HG02763 (cell line): Measurements from ENCODE around the gene RUNX2.

Experiments
- ATAC-seq: cut with Tn5 transposase; IDR thresholded peaks from one replicate; pipeline ENCODE4 v1.9.1; 2021; ENCODE audit warnings: mild to moderate bottlenecking, moderate library complexity; ENCODE audit not compliant: unreplicated experiment

The RUNX2 gene

DNA sequence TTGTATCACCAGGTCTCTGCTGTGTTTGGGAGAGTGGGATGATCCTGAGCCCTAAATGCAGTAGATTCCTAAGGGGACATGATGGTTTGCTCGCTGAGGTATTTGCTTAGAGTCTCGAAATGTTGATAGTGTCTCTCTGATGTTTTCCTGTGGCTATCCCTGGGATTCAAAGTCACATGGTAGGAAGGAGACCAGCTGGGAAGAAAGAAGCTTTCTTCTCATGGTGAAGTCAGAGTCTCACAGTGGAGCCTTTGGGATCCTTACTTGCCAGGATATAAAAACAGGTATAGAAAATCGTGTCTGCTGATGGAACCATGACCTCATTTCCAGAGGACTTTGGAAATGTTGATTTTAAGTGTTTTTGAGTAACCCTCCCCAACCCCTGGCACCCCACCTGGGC is 308.9 kb downstream of the RUNX2 start:
- no peak for ATAC-seq

DNA sequence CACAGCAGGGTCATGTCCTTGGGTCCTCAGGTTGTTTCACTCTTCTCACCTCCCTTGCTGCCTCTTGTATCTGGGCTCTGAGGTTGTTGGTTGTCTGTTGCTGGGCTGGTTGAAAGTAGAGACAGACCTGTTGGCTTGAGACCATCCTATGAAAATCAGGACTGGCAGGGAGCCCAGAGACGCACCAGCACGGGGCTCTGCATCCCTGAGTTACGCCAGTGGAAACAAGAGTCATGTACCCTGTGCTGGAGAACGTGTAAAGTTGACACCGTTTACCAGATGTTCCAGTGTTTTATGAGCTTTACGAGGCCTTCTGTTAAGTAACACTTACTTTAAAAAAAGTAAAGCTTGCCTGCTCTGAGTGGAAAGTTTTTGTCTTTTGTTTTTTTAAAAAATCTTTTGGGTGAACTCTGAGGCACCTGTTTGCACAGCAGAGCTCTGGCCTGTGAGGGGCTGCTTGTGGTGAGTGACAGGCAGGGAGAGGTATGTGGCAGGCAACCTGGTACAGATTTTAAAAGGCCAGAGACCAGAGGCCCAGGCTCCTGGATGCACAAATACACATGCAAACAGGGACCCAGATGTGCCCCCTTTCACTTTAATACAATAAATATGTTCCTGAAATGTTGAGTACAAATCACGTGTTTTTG is 309.6 kb downstream of the RUNX2 start:
- ATAC-seq: no peak

- no peak for ATAC-seq
Observed at GRCh38 chr6:45640081-45640491, 312.0 kb downstream of the RUNX2 start.

GRCh38 chr6:45640811-45641210 is 312.7 kb downstream of the RUNX2 start:
- ATAC-seq: no peak

- ATAC-seq: no peak
Observed at GRCh38 chr6:45642331-45643125, 314.4 kb downstream of the RUNX2 start.

- ATAC-seq: no peak
Observed at GRCh38 chr6:45643126-45643525, 315.0 kb downstream of the RUNX2 start.

- no peak for ATAC-seq
Observed at GRCh38 chr6:45644720-45645119, 316.6 kb downstream of the RUNX2 start.

DNA sequence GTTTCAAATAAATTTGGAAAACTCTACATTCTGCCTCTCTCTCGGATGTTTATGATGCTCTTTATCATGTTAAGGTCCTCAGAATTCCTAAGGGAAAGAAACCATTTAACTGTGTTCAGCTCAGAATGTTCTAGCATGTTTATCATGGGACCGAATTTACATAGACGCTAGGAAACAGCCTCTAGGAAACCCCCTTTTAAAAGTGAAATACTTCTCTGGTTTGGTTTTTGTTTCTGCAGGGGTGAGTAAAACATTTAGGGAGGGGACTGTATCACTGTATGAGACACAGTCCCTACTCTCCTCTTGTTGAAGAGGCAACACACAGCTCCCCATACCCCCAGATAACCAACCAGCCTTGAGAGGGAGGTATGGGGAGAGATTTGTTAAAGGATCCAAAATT is 317.2 kb downstream of the RUNX2 start:
- no peak for ATAC-seq

DNA sequence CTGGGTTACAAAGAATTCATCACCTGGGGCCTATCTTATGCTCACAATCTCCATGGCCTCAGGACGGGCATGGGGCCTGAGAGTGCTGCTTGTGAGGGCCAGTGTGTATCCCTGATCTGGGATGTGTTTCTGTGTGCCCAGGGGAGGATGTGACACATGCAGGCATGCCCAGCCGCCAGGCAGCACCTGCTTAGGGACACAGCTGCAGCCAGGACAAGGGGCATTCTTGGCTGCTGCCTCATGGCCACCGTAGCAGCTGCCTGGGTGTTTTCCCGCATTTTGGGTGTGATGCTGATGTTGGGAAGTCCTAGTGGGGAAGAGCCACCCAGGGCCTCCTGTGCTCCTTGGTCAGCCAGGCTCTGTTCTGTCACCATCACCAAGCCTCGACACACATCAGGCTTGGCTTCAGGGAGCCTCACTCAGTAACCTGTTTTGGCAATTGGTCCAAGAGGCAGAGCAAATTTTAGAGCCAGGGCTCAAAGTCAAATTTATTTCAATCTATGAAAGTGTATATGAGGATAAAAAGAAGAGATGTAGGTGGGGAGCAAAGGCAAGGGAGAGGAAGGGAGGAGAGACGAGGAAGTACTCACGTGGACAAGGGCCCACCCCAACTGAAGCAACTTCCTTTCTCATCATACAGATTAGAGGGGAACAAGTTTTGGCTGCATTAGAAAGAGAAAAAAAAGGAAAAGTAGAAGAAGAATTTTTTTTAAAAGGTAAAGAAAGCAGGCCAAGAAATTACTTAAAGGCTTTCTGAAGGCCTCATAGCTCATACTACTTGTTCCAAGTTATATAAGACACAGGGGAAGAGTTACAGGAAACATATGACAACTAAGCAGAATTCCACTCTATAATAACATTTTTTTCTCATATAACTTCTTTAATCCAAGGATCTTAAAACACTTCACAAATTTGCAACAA is 319.5 kb downstream of the RUNX2 start:
- no peak for ATAC-seq

DNA sequence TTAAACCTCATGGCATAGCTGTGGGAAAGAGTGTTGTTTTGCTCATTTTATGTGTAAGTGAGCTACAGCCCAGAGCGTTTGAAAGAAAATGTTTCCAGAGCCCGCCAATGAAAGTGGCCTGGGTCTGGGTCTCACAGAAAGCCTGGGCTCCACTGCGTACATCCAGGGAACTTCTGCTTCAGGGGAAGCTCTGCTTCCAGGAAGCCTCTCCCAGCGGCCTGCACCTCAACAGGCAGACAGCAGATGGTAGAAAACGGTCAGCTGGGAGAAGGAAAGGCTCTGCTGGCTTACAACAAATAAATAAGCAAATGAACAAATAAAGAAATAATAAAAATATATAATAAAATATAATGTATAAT is 320.1 kb downstream of the RUNX2 start:
- no peak for ATAC-seq

- no peak for ATAC-seq
Observed at GRCh38 chr6:45650524-45651135, 322.5 kb downstream of the RUNX2 start.

- no peak for ATAC-seq
Observed at GRCh38 chr6:45651301-45651700, 323.2 kb downstream of the RUNX2 start.

- no peak for ATAC-seq
Observed at GRCh38 chr6:45652416-45652815, 324.3 kb downstream of the RUNX2 start.

DNA sequence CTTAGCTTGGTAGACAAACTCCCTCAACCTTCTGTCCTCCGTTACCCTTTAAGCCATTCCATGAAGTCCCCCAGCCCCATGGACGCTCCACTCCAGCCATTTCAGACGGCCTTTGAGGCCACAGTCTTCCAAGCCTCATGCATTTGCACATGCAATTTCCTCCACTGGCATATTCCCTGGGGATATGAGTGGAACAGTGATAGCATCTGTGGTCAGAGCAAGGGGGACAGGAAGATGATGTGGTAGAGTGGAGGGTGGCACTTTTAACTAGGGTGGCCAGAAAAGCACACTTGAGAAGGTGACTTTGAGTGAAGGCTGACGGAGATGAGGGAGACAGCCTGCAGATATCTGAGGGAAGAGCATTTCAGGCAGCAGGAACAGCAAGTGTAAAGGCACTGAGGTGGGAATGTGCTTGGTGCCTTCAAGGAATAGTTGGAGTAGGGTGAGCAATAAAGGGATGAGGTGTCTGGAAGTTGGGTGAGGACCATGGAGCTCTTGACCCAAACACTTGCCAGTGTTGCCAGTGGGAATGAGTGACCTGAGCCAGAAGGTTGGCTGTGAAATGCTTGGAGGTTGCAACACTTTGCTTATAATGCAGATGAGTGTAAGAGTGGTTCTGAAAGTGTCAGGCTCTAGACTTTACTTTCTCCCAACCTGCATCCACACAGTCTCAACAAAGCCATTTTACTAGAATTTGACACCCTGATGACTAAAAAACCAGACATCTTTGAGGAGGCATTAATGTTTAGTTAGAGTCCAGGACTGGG is 325.2 kb downstream of the RUNX2 start:
- ATAC-seq: no peak

DNA sequence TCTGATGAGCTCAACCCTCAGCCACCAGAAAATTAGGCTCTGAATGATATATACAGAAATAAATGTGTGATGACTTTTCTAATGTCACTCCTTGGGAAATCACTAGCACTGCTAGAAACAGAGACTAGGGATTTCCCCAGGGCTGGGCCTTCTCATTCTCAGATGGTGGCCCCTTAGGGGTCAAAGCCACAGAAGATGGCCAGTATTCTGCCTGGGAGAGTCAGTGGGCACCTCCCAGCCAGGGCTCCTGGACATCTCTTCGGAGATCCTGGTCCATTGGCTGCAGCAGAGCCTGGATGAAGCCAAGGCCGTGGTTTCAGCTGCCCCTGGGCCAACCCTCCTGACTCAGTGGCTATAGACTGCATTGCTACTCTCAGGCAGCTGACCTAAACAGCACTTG is 326.5 kb downstream of the RUNX2 start:
- ATAC-seq: no peak

DNA sequence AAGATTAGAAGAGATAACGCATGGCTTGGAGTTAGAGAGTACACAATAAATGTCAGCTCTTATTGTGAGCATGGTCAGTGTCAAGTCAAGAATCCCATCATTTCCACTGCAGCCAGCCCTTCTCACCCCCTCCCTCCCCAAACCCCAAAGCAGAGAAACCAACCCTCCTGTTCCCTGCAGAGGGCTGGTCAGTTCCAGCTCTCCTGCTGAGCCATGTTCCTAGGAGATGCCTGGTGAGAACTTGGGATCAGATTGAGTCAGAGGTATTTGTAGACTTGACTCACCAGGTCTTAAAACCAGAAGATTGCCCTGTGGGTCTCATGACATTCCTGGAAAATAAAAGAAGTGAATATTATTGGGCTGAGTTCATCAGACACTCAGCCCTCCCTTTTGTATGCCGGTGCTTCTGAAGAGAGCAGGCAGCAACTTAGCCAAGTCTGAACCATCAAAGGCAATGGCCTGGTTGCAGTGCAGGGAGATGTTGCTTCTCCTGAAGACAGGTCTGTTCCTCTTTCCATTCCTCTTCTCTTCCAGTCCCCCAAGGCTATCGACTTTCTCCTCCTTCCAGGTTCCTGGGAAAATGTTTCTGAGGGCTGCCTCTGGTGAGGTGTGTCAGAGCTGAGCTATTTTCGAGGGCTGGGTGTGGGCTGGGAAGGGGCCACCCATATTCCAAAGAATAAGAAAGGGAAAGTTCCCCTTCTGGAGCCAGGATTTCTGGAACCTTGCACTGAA is 327.8 kb downstream of the RUNX2 start:
- no peak for ATAC-seq

- no peak for ATAC-seq
Observed at GRCh38 chr6:45657226-45657625, 329.1 kb downstream of the RUNX2 start.

- ATAC-seq: no peak
Observed at GRCh38 chr6:45658400-45658799, 330.3 kb downstream of the RUNX2 start.

DNA sequence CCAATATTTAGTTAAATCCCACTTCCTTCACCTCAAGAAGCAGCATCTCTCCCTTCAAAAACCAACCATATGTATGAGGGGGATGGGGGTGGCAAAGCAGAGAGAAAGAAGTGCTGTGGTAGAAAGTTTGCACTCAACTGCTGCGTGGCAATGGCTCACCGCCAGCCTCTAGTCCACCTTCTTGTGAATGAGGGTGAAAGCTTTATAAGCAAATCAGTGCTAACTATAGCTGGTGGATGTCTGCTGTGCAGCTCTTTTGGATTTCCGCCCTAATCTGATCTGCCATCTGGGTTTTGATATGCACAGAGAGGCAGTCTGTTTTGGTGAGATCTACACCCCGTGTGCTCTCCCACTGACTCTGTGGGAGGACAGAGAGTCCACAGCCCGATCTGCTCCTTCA is 330.8 kb downstream of the RUNX2 start:
- ATAC-seq: no peak

- no peak for ATAC-seq
Observed at GRCh38 chr6:45661661-45662060, 333.5 kb downstream of the RUNX2 start.
